ENCODE measurements around the gene SNX14. TPM values are rescaled to one million over a fixed set of nuclear protein-coding genes. Genes with fewer than 3 reads are reported as not detected.
A peak's percentile ranks its signal among the peaks of the same experiment; 100 is the strongest.

Gene SNX14
- total and polyA plus RNA-seq, 2 of the 8 experiments (the other 6 are each of a cell fraction or from before 2014, with no cell fraction given) = 11.9 to 24.2 TPM

- no peak overlapping the region for H2BK15ac ChIP-seq (ENCODE audit: low read length)
- H2AK5ac ChIP-seq (ENCODE audit: low read depth, low read length) = peak overlapping the region; percentile 20; the same call in 1 of the 2 replicates
- peak overlapping the region; percentile 91 to 97 (median 96) for H3K4me3 ChIP-seq (ENCODE audit: extremely low read depth in 1 of 4, insufficient read depth in 2 of 4, low read depth in 3 of 4, low read length in 4 of 4)
- peak overlapping the region; percentile 99 for H4K8ac ChIP-seq (ENCODE audit: extremely low read depth, insufficient read depth, low read length)
- peaks cover 8% of the 10 kb centered on the region; the same call in 1 of the 2 replicates for H3K23me2 ChIP-seq (ENCODE audit: low read depth, low read length)
- peak overlapping the region; percentile 93; the same call in 1 of the 2 replicates for H2BK5ac ChIP-seq (ENCODE audit: low read depth, low read length)
- H2BK20ac ChIP-seq (ENCODE audit: low read length) = no peak overlapping the region
- H4K91ac ChIP-seq (replicated peaks; ENCODE audit: insufficient read length, low read length) = no peak overlapping the region
- H3K23ac ChIP-seq (ENCODE audit: insufficient read length) = no peak overlapping the region
- no peak overlapping the region for H3K4ac ChIP-seq (replicated peaks; ENCODE audit: insufficient read length, low read depth, low read length)
- no peak overlapping the region for H4K5ac ChIP-seq (ENCODE audit: insufficient read length, low read depth, low read length)
- peak overlapping the region; percentile 99; the same call in 1 of the 2 replicates for H3K27ac ChIP-seq (ENCODE audit: low read depth, low read length)
- CTCF ChIA-PET (ENCODE audit: partially characterized antibody) = interaction anchor here (1.6 to 4.5 kb wide), 2 partner anchors 10 to 34 kb away, joined by 6 to 18 read pairs; no protein-coding TSS in a partner anchor
- peak overlapping the region; percentile 73 to 77 for H3K4me2 ChIP-seq (ENCODE audit: insufficient read depth in 1 of 2, low read depth in 2 of 2, low read length in 2 of 2)
- H3K56ac ChIP-seq (replicated peaks; ENCODE audit: insufficient read length, low read depth, low read length) = peak overlapping the region; percentile 96
- H4K20me1 ChIP-seq (replicated peaks in 1 of 2; ENCODE audit: control insufficient read depth in 1 of 2, insufficient read depth in 2 of 2, low read length in 2 of 2) = peaks cover 16 to 20% of the 10 kb centered on the region in 2 experiments
- POLR2A ChIA-PET (ENCODE audit: partially characterized antibody) = interaction anchor here (0.6 to 25.2 kb wide), 12 partner anchors 11 to 48 kb away, joined by 4 to 890 read pairs (median 29); partner anchors contain the start of gene SNX14
- no peaks in the 10 kb centered on the region for H3K27me3 ChIP-seq (replicated peaks in 1 of 4; ENCODE audit: control insufficient read depth in 3 of 4, extremely low read depth in 1 of 4, insufficient read depth in 3 of 4, low read length in 3 of 4)
- no peak for DNase-seq (ENCODE audit: low read depth in 1 of 2, low spot score in 2 of 2)
- no peak overlapping the region; the same call in 1 of the 2 replicates for H3K18ac ChIP-seq (ENCODE audit: extremely low read depth, low read length)
- peaks cover 0 to 9% (median 5%) of the 10 kb centered on the region in 4 experiments; a peak in 4 of 7 replicates for H3K4me1 ChIP-seq (replicated peaks in 1 of 4; ENCODE audit: control insufficient read depth in 3 of 4, insufficient read depth in 4 of 4, low read length in 3 of 4)
- H2BK120ac ChIP-seq (replicated peaks; ENCODE audit: low read depth, low read length) = no peak overlapping the region
- no peak for FAIRE-seq
- peaks cover 41 to 66% of the 10 kb centered on the region in 2 experiments for H3K79me2 ChIP-seq (ENCODE audit: control insufficient read depth in 1 of 2, insufficient read depth in 2 of 2, low read length in 2 of 2)
- 1% methylated on average over 10 of the region's 14 CpGs; no CpG with 5 or more reads in 1 of the 2 experiments for whole genome bisulfite sequencing, 2 experiments (ENCODE audit: extremely low coverage in 1 of 2, insufficient coverage in 1 of 2, insufficient read length in 1 of 2, insufficient replicate concordance in 2 of 2, low coverage in 1 of 2, low lambda C conversion rate in 2 of 2, missing lambda C conversion rate in 1 of 2)
- H3K9ac ChIP-seq (replicated peaks in 1 of 4; ENCODE audit: extremely low read depth in 1 of 4, low read depth in 3 of 4, low read length in 3 of 4) = peak overlapping the region; percentile 95 to 99 (median 98)
- H3K36me3 ChIP-seq (ENCODE audit: control insufficient read depth in 2 of 4, insufficient read depth in 4 of 4, low read length in 3 of 4) = peaks cover 16 to 43% (median 23%) of the 10 kb centered on the region in 4 experiments
- H3K79me1 ChIP-seq (ENCODE audit: low read depth, low read length) = no peaks in the 10 kb centered on the region
- H3K14ac ChIP-seq (ENCODE audit: insufficient read length) = no peak overlapping the region
- H2BK12ac ChIP-seq (ENCODE audit: low read depth, low read length) = no peak overlapping the region
- no peak overlapping the region for H2AFZ ChIP-seq (ENCODE audit: low read length)
- H3K9me3 ChIP-seq (ENCODE audit: insufficient read depth in 2 of 2, low read depth in 1 of 2, low read length in 1 of 2) = no peaks in the 10 kb centered on the region
- TF ChIP-seq NANOG (IDR thresholded peaks at IDR 0.05; ENCODE audit: insufficient read depth, low read depth, low read length, poor library complexity, severe bottlenecking) (no peak), SAP30 (IDR thresholded peaks at IDR 0.05; ENCODE audit: insufficient read depth, insufficient replicate concordance, low read length) (peak; percentile 55), MAFK (IDR thresholded peaks at IDR 0.05; ENCODE audit: low read depth, low read length) (no peak), SRF (IDR thresholded peaks at IDR 0.05; ENCODE audit: low read depth, low read length) (no peak), ZNF274 (IDR thresholded peaks at IDR 0.05; ENCODE audit: borderline replicate concordance, extremely low read depth, low read length) (no peak), POLR2AphosphoS5 (IDR thresholded peaks at IDR 0.05; ENCODE audit: low read depth, low read length) (peak; percentile 50), HDAC2 (IDR thresholded peaks at IDR 0.05; ENCODE audit: borderline replicate concordance in 1 of 2, low read depth in 2 of 2, low read length in 2 of 2) (no peak)
- TF ChIP-seq, protein P1, sequence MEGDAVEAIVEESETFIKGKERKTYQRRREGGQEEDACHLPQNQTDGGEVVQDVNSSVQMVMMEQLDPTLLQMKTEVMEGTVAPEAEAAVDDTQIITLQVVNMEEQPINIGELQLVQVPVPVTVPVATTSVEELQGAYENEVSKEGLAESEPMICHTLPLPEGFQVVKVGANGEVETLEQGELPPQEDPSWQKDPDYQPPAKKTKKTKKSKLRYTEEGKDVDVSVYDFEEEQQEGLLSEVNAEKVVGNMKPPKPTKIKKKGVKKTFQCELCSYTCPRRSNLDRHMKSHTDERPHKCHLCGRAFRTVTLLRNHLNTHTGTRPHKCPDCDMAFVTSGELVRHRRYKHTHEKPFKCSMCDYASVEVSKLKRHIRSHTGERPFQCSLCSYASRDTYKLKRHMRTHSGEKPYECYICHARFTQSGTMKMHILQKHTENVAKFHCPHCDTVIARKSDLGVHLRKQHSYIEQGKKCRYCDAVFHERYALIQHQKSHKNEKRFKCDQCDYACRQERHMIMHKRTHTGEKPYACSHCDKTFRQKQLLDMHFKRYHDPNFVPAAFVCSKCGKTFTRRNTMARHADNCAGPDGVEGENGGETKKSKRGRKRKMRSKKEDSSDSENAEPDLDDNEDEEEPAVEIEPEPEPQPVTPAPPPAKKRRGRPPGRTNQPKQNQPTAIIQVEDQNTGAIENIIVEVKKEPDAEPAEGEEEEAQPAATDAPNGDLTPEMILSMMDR (IDR thresholded peaks at IDR 0.05; ENCODE audit: control extremely low read depth in 1 of 3, insufficient read depth in 1 of 3, low read depth in 1 of 3, low read length in 3 of 3) = no peak
Observed at GRCh38 chr6:85641522-85641896, 47.9 kb upstream of the SNX14 start.

All from H1 (cell line).